ENCODE data around the gene C3orf62.

- no peak for TF ChIP-seq EZH2 (IDR thresholded peaks at IDR 0.05; ENCODE audit: low read length, missing control alignments)
- TF ChIP-seq, protein P1, sequence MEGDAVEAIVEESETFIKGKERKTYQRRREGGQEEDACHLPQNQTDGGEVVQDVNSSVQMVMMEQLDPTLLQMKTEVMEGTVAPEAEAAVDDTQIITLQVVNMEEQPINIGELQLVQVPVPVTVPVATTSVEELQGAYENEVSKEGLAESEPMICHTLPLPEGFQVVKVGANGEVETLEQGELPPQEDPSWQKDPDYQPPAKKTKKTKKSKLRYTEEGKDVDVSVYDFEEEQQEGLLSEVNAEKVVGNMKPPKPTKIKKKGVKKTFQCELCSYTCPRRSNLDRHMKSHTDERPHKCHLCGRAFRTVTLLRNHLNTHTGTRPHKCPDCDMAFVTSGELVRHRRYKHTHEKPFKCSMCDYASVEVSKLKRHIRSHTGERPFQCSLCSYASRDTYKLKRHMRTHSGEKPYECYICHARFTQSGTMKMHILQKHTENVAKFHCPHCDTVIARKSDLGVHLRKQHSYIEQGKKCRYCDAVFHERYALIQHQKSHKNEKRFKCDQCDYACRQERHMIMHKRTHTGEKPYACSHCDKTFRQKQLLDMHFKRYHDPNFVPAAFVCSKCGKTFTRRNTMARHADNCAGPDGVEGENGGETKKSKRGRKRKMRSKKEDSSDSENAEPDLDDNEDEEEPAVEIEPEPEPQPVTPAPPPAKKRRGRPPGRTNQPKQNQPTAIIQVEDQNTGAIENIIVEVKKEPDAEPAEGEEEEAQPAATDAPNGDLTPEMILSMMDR (conservative IDR thresholded peaks at IDR 0.05 in 1 of 2, IDR thresholded peaks at IDR 0.05 in 1 of 2; ENCODE audit: low read depth in 1 of 2, low read length in 2 of 2) = no peak
These were observed 2.3 kb upstream of the C3orf62 start for GRCh38 chr3:49279376-49279775.

Data from fibroblast of lung (primary cell).